ENCODE measurements around the gene RASSF10.

RASSF10 gene

GRCh38 chr11:13046637-13047570 lies 37.8 kb downstream of the RASSF10 start:
- in situ Hi-C loops (cut with MboI; ENCODE audit: low pct_unique_long_range_greater_than_20kb, low sequenced_read_pairs, unreplicated experiment): no loop called here
- TF ChIP-seq CTCF (IDR thresholded peaks at IDR 0.05; ENCODE audit: extremely low read depth, insufficient read depth, missing control alignments): no peak
- DNase-seq (ENCODE audit: low spot score): no peak

DNA sequence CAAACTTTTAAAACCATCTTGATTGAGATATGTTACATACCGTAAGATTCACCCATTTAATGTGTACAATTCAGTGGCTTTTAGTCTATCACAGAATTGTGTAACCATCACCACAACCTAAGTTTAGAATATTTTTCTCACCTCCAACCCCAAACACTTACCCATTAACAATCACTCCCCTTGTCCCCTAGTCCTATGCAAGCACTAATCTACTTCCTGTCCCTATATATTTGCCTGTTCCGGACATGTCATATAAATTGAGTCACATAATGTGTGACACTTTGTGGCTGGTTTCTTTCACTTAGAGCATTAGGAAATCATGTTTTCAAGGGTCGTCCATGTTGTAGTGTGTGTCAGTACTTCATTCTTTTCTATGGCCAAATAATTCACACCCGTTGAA lies 38.8 kb downstream of the RASSF10 start:
- DNase-seq (ENCODE audit: low spot score): no peak
- in situ Hi-C loops (cut with MboI; ENCODE audit: low pct_unique_long_range_greater_than_20kb, low sequenced_read_pairs, unreplicated experiment): no loop called here
- TF ChIP-seq CTCF (IDR thresholded peaks at IDR 0.05; ENCODE audit: extremely low read depth, insufficient read depth, missing control alignments): no peak

- in situ Hi-C loops (cut with MboI; ENCODE audit: low pct_unique_long_range_greater_than_20kb, low sequenced_read_pairs, unreplicated experiment): no loop called here
- DNase-seq (ENCODE audit: low spot score): no peak
- no peak for TF ChIP-seq CTCF (IDR thresholded peaks at IDR 0.05; ENCODE audit: extremely low read depth, insufficient read depth, missing control alignments)
Measured at GRCh38 chr11:13051257-13051656, 42.1 kb downstream of the RASSF10 start.

- in situ Hi-C loops (cut with MboI; ENCODE audit: low pct_unique_long_range_greater_than_20kb, low sequenced_read_pairs, unreplicated experiment): no loop called here
- no peak for DNase-seq (ENCODE audit: low spot score)
- no peak for TF ChIP-seq CTCF (IDR thresholded peaks at IDR 0.05; ENCODE audit: extremely low read depth, insufficient read depth, missing control alignments)
Measured at GRCh38 chr11:13052130-13052571, 43.0 kb downstream of the RASSF10 start.

DNA sequence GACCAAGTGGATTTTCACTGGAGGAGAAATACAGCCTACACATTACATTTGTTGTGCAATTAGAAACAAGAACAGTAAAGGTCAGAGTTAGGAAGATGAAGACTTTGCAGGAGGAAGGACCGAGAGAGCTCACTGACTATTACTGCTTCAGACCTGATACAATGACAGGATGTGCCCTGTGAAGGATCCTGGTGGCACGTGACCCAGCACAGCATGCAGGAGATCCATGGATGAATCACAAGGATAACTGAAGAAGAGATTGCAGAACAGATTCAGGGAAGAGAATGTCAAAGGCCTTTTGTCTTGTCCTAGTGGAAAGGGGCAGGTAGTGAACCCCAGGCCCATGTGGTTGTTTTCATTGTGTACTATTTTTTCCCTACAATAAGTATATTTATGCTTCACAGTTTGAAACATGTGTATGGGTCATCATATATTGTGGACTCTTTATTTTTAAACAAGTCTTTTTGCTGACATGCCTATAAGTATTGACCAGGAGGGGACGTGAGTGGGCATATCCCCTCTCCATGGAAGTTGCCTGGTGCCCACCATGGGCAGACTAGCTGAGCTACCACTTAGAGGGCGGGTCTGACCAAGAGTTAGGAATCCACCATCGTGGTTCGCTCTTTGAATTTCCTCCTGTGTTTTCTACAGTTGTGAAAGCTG lies 44.3 kb downstream of the RASSF10 start:
- in situ Hi-C loops (cut with MboI; ENCODE audit: low pct_unique_long_range_greater_than_20kb, low sequenced_read_pairs, unreplicated experiment): no loop called here
- no peak for TF ChIP-seq CTCF (IDR thresholded peaks at IDR 0.05; ENCODE audit: extremely low read depth, insufficient read depth, missing control alignments)
- DNase-seq (ENCODE audit: low spot score): no peak

DNA sequence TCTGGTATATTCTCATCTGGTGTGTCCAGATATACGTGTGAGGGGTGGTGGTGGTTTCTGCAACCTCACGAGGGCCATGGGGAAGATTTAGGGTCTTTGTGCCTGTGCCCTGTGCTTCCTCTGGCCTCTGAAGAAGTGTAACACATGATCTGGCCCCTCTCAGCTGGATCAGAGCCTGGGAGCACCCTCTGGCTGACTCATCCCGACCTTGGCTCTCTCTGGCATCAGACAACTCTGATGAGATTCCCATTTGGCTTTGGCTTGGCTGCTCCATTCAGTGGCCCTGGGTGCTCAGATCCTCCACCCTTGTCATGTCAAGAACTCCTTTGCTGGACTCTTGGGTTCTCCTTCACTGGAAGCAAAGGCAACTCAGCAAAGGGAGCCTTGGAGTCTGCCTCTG lies 45.2 kb downstream of the RASSF10 start:
- no peak for TF ChIP-seq CTCF (IDR thresholded peaks at IDR 0.05; ENCODE audit: extremely low read depth, insufficient read depth, missing control alignments)
- in situ Hi-C loops (cut with MboI; ENCODE audit: low pct_unique_long_range_greater_than_20kb, low sequenced_read_pairs, unreplicated experiment): no loop called here
- no peak for DNase-seq (ENCODE audit: low spot score)

Measured in GM13977 (cell line).